BJ (cell line): ENCODE results near the gene HNRNPAB. TPM values are rescaled to one million over a fixed set of nuclear protein-coding genes. Genes with fewer than 3 reads are reported as not detected.
"Not testable (repeated sequence)": the region's sequence is repeated elsewhere in the genome, so short reads cannot be mapped to it uniquely, and the experiment has no call there.

Experiments used
- CTCF ChIA-PET: fragments of 350-600 bp; formaldehyde crosslinking; extraction: SDS; loops from one replicate; lab custom pipeline; 2021; ENCODE audit warnings: antibody characterized with exemption, inconsistent platforms; lab: Yijun Ruan, JAX
- POLR2A ChIA-PET: fragments of 300-600 bp; sonication (Branson Sonifier 250); formaldehyde crosslinking; extraction: SDS; loops from one replicate; lab custom pipeline; 2021; ENCODE audit warnings: antibody characterized with exemption; lab: Charles Lee
- DNase-seq: peaks from one replicate; pipeline ENCODE4 v3.0.0-alpha.2; 2011; ENCODE audit warnings: low read depth
- H3K27me3 ChIP-seq: 2 replicates; pipeline ENCODE4 v1.6.0; 2011; ENCODE audit warnings: low read length; ENCODE audit not compliant: control insufficient read depth, insufficient read depth
- H3K36me3 ChIP-seq: 2 replicates; pipeline ENCODE4 v1.5.1; 2011; ENCODE audit warnings: low read length; ENCODE audit not compliant: control insufficient read depth, insufficient read depth
- H3K4me3 ChIP-seq: 2 replicates; pipeline ENCODE4 v1.5.1; 2011; ENCODE audit warnings: low read depth, mild to moderate bottlenecking, control low read depth, low read length
- CTCF ChIP-seq: IDR thresholded peaks from 2 replicates; pipeline ENCODE4 v1.5.1; 2011; ENCODE audit warnings: low read depth, mild to moderate bottlenecking, control low read depth, inconsistent platforms, low read length, moderate library complexity; ENCODE audit not compliant: insufficient read depth
- polyA plus RNA-seq: library from polyadenylated mRNA; depleted of rRNA; stranded (reverse); fragments of >200 nt; gene quantifications from 2 replicates; pipeline ENCODE4 v1.2.3, GENCODE V29; 2011; rRNA removed

The HNRNPAB gene
- polyA plus RNA-seq, 1 experiment = 59.3 TPM

GRCh38 chr5:178252258-178252657 is 47.9 kb downstream of the HNRNPAB start:
- H3K27me3 ChIP-seq = no peaks in the 10 kb centered on the region
- ChIA-PET POLR2A (no interaction called here), CTCF (interaction anchor here (0.8 kb wide), 1 partner anchor 15 kb away, joined by 3 read pairs; no protein-coding TSS in a partner anchor)
- H3K36me3 ChIP-seq = no peaks in the 10 kb centered on the region
- TF ChIP-seq CTCF = no peak
- H3K4me3 ChIP-seq = no peak overlapping the region
- DNase-seq = no peak

- POLR2A ChIA-PET, CTCF ChIA-PET, H3K36me3 ChIP-seq, DNase-seq, H3K4me3 ChIP-seq, H3K27me3 ChIP-seq: not testable (repeated sequence)
These were observed 49.3 kb downstream of the HNRNPAB start for GRCh38 chr5:178253632-178254031.

DNA sequence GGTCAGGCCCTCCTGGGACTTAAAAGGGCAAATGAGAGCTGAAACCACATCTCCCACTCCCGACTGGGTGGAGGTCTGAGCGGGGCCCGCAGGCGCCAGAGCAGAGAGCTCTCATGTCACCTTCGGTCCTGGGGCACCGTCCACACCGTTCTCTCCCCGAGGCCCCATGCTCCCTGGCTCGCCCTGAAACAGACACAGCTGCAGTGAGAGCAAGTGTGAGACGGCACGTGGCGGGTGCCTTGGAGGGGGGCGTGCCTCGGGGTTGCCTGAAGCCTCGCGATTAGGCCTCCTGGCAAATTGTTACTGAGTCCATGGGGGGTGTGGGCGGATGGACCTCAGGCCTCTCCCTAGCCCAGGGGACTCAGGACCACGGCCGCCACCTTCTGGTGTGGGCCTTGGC is 52.4 kb downstream of the HNRNPAB start:
- ChIA-PET POLR2A (no interaction called here), CTCF (interaction anchor here (0.7 kb wide), 1 partner anchor 22 kb away, joined by 4 read pairs; no protein-coding TSS in a partner anchor)
- no peak overlapping the region for H3K4me3 ChIP-seq
- no peak for DNase-seq
- H3K36me3 ChIP-seq = no peaks in the 10 kb centered on the region
- TF ChIP-seq CTCF = no peak
- H3K27me3 ChIP-seq = no peaks in the 10 kb centered on the region

DNA sequence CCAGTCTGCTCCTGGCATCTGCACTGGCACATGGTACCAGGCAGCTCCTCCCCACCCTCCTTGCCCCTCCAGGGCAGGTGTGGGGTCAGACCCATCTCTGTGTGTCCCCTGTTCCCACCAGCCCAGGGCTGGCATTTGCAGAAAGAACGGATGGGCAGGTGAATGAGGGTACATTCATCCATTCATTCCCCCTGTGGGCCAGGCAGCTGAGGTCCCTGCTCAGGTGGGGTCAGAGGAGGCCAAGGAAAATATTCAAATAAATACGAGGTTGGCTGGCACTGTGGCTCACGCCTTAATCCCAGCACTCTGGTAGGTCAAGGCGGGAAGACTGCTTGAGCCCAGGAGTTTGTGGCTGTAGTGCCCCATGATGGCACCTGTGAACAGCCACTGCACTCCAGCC is 53.3 kb downstream of the HNRNPAB start:
- no peaks in the 10 kb centered on the region for H3K27me3 ChIP-seq
- no peak for TF ChIP-seq CTCF
- CTCF ChIA-PET = no interaction called here

GRCh38 chr5:178259623-178260536 is 55.5 kb downstream of the HNRNPAB start:
- H3K4me3 ChIP-seq = no peak overlapping the region
- no peaks in the 10 kb centered on the region for H3K27me3 ChIP-seq
- no peak for DNase-seq
- H3K36me3 ChIP-seq = no peaks in the 10 kb centered on the region
- CTCF ChIA-PET = no interaction called here
- no peak for TF ChIP-seq CTCF
- POLR2A ChIA-PET = no interaction called here

More for the DNA sequence above, 53.3 kb downstream of the HNRNPAB start:
- no peaks in the 10 kb centered on the region for H3K36me3 ChIP-seq
- POLR2A ChIA-PET = no interaction called here
- DNase-seq = no peak
- no peak overlapping the region for H3K4me3 ChIP-seq

Other genes with a start within 250 kb of the HNRNPAB start
- not detected in 2 replicates for gene PROP1, start 208.3 kb upstream of the HNRNPAB start, polyA plus RNA-seq
- 0.02 and 0.04 TPM in 2 replicates for gene N4BP3, start 91.0 kb upstream of the HNRNPAB start, polyA plus RNA-seq
- 25.3 and 39.6 TPM in 2 replicates for gene RMND5B, start 73.5 kb upstream of the HNRNPAB start, polyA plus RNA-seq
- gene NHP2, start 50.6 kb upstream of the HNRNPAB start, polyA plus RNA-seq = 101 and 131 TPM in 2 replicates
- gene GMCL2, start 17.2 kb upstream of the HNRNPAB start, polyA plus RNA-seq = not detected in 2 replicates
- 34.3 and 48.5 TPM in 2 replicates for gene PHYKPL, start 28.3 kb downstream of the HNRNPAB start, polyA plus RNA-seq